ENCODE results near the gene PEPD. TPM values are rescaled to one million over a fixed set of nuclear protein-coding genes. Genes with fewer than 3 reads are reported as not detected.

Gene PEPD
- total and polyA plus RNA-seq, 2 of the 4 experiments (the other 2 are of a cell fraction): 36.7 to 88.4 TPM

- CTCF ChIA-PET: no interaction called here
- Histone ChIP-seq H3K4me1 (ENCODE audit: control insufficient read depth, insufficient read depth, low read length) (peaks cover 7% of the 10 kb centered on the region), H3K56ac (ENCODE audit: extremely low read depth, insufficient read depth, low read length) (no peak overlapping the region), H2BK5ac (ENCODE audit: low read depth, low read length, poor library complexity, severe bottlenecking) (peak overlapping the region; percentile 49), H4K8ac (ENCODE audit: low read depth in 2 of 2, low read length in 2 of 2) (peak overlapping the region in 1 of 2 experiments; percentile 30; a peak in 1 of 4 replicates), H4K5ac (ENCODE audit: low read depth, low read length) (no peak overlapping the region), H3K9me1 (ENCODE audit: insufficient read depth, low read length) (peaks cover 19% of the 10 kb centered on the region), H3K36me3 (ENCODE audit: control insufficient read depth, insufficient read depth, low read length) (peaks cover 11% of the 10 kb centered on the region), H2AFZ (replicated peaks; ENCODE audit: low read length, poor library complexity) (no peak overlapping the region), H3K27me3 (ENCODE audit: control insufficient read depth, insufficient read depth, low read length) (no peaks in the 10 kb centered on the region), H2AK5ac (ENCODE audit: low read depth, low read length) (peak overlapping the region; percentile 62; the same call in 1 of the 2 replicates), H4K91ac (ENCODE audit: insufficient read depth, low read depth, low read length) (peak overlapping the region; percentile 25; the same call in 1 of the 2 replicates), H3K23ac (ENCODE audit: low read depth, low read length) (peak overlapping the region; percentile 16; the same call in 1 of the 2 replicates), H3K9ac (ENCODE audit: low read depth, low read length) (no peak overlapping the region), H3K4me2 (ENCODE audit: low read depth, low read length) (no peak overlapping the region), H2BK20ac (ENCODE audit: low read depth, low read length) (peak overlapping the region; percentile 34; the same call in 1 of the 2 replicates), H3K9me3 (ENCODE audit: control insufficient read depth, insufficient read depth, low read length) (no peaks in the 10 kb centered on the region), H3K4ac (ENCODE audit: low read depth, low read length) (peak overlapping the region; percentile 32), H3K79me1 (ENCODE audit: low read depth in 1 of 2, low read length in 2 of 2) (peaks cover 0 to 3% of the 10 kb centered on the region in 2 experiments; a peak in 1 of 4 replicates), H3K27ac (ENCODE audit: insufficient read depth, low read length) (no peak overlapping the region), H4K20me1 (ENCODE audit: insufficient read depth, low read length) (peaks cover 7% of the 10 kb centered on the region; the same call in 1 of the 2 replicates), H3K4me3 (ENCODE audit: insufficient read depth, low read depth, low read length) (no peak overlapping the region), H3K14ac (replicated peaks; ENCODE audit: low read depth, low read length) (peak overlapping the region; percentile 52; the same call in 1 of the 2 replicates), H2BK15ac (ENCODE audit: low read depth, low read length) (peak overlapping the region; percentile 17; the same call in 1 of the 3 replicates), H3K18ac (ENCODE audit: low read depth, low read length) (no peak overlapping the region), H2AK9ac (replicated peaks; ENCODE audit: low read depth, low read length, poor library complexity) (peak overlapping the region; percentile 92), H2BK120ac (ENCODE audit: low read depth, low read length) (peak overlapping the region; percentile 75; the same call in 1 of the 2 replicates)
- dilution Hi-C loops (cut with HindIII; ENCODE audit: low sequenced_read_pairs, unreplicated experiment) (no loop called here), intact Hi-C loops (cut with micrococcal nuclease) (no loop called here), in situ Hi-C loops (cut with MboI; ENCODE audit: low sequenced_read_pairs) (no loop called here)
- no peak for TF ChIP-seq MAFK (IDR thresholded peaks at IDR 0.05; ENCODE audit: low read depth, low read length)
- TF ChIP-seq CHD1 (IDR thresholded peaks at IDR 0.05; ENCODE audit: low read depth, low read length): no peak
- no peak for TF ChIP-seq NFE2L2 (IDR thresholded peaks at IDR 0.05; ENCODE audit: low read depth, low read length)
- no peak for TF ChIP-seq MXI1 (IDR thresholded peaks at IDR 0.05; ENCODE audit: borderline replicate concordance, low read depth, low read length)
- TF ChIP-seq CEBPB (IDR thresholded peaks at IDR 0.05; ENCODE audit: low read depth, low read length): no peak
- TF ChIP-seq CTCF (conservative IDR thresholded peaks at IDR 0.05; ENCODE audit: low read depth, low read length): no peak
- TF ChIP-seq RCOR1 (IDR thresholded peaks at IDR 0.05; ENCODE audit: insufficient replicate concordance, low read length): no peak
- TF ChIP-seq ELK1 (IDR thresholded peaks at IDR 0.05; ENCODE audit: borderline replicate concordance, low read depth, low read length): no peak
- no peak for TF ChIP-seq USF2 (IDR thresholded peaks at IDR 0.05; ENCODE audit: low read depth, low read length)
- DNase-seq (peak; percentile 55), ATAC-seq (ENCODE audit: low read depth) (no peak)
- POLR2A ChIA-PET (ENCODE audit: unreplicated experiment): no interaction called here
- BruUV-seq (replicated peaks): no TSS peak
- WGBS, 2 experiments (ENCODE audit: extremely low coverage in 2 of 2, insufficient read length in 1 of 2): 90% methylated on average over 2 of the region's 6 CpGs; no CpG with 5 or more reads in 1 of the 2 experiments
Measured at GRCh38 chr19:33473653-33474305, 47.8 kb downstream of the PEPD start.
